Measurements from ENCODE around the gene PPP2R2B. TPM values are rescaled to one million over a fixed set of nuclear protein-coding genes. Genes with fewer than 3 reads are reported as not detected.

PPP2R2B gene
- total RNA-seq, 1 donor = not detected

- no peak overlapping the region for H3K27ac ChIP-seq (ENCODE audit: low read depth, low read length)
- no peaks in the 10 kb centered on the region for H3K79me2 ChIP-seq (ENCODE audit: insufficient read depth, low read length)
- H2AFZ ChIP-seq (ENCODE audit: low read length) = no peak overlapping the region
- H4K20me1 ChIP-seq (ENCODE audit: insufficient read depth, low read length) = no peaks in the 10 kb centered on the region
- H3K4me1 ChIP-seq (ENCODE audit: insufficient read depth, low read length) = no peaks in the 10 kb centered on the region
- H3K4me2 ChIP-seq (ENCODE audit: insufficient read depth, low read length) = no peak overlapping the region
- no peak for TF ChIP-seq CTCF (IDR thresholded peaks at IDR 0.05; ENCODE audit: extremely low read depth, low read depth, low read length)
- no peaks in the 10 kb centered on the region for H3K27me3 ChIP-seq (ENCODE audit: insufficient read depth, low read length)
- no peaks in the 10 kb centered on the region for H3K9me3 ChIP-seq (ENCODE audit: low read depth, low read length)
- DNase-seq (ENCODE audit: insufficient read length, low spot score, missing footprints) = no peak
- no peak overlapping the region for H3K4me3 ChIP-seq (ENCODE audit: insufficient read depth, low read length)
- H3K36me3 ChIP-seq (ENCODE audit: insufficient read depth, low read length) = no peaks in the 10 kb centered on the region
These were observed 45.4 kb downstream of the PPP2R2B start for GRCh38 chr5:146832985-146833732.

DNA sequence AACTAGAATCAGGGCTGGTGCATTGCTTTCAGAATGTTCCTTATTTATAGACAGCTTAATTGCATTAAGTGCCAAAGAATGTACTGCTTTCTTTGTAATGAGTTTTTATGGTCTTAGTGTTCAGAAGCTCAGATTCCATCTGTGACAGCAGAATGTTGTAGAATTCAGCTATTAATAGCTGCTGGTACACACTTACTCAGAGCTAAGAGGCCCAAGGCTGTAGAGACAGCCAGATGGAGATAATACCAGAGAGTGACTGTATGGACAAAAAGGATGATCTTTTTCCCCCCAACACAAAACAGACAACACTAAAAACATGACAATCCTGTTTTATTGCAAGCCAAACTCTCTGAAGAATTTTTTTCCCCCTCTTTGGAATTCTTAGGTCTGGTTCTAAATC lies 50.2 kb downstream of the PPP2R2B start:
- Histone ChIP-seq H3K4me2 (ENCODE audit: insufficient read depth, low read length) (no peak overlapping the region), H3K4me3 (ENCODE audit: insufficient read depth, low read length) (no peak overlapping the region), H3K27me3 (ENCODE audit: insufficient read depth, low read length) (no peaks in the 10 kb centered on the region), H3K79me2 (ENCODE audit: insufficient read depth, low read length) (no peaks in the 10 kb centered on the region), H3K27ac (ENCODE audit: low read depth, low read length) (no peak overlapping the region), H2AFZ (ENCODE audit: low read length) (no peak overlapping the region), H3K9me3 (ENCODE audit: low read depth, low read length) (no peaks in the 10 kb centered on the region), H3K4me1 (ENCODE audit: insufficient read depth, low read length) (no peaks in the 10 kb centered on the region), H3K36me3 (ENCODE audit: insufficient read depth, low read length) (no peaks in the 10 kb centered on the region), H4K20me1 (ENCODE audit: insufficient read depth, low read length) (no peaks in the 10 kb centered on the region)
- TF ChIP-seq CTCF (IDR thresholded peaks at IDR 0.05; ENCODE audit: extremely low read depth, low read depth, low read length) = no peak
- no peak for DNase-seq (ENCODE audit: insufficient read length, low spot score, missing footprints)

DNA sequence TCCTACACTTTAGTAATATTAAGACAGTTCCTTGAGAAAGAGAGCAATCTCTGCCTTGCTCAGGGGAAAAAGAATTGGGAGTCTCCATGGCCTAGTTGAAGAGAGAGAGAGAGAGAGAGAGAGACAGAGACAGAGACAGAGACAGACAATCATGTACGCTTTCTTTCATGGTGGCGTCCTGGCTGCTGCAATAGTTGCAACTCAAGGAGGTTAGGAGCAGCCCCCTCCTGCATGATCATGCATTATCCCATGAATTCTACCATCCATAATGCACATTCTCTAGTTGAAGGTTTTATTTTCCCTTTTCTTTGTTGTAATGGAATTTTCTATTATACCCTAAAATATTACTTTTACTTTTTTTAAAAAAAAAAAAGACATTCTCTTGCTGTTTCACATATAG lies 50.7 kb downstream of the PPP2R2B start:
- Histone ChIP-seq H3K79me2 (ENCODE audit: insufficient read depth, low read length) (no peaks in the 10 kb centered on the region), H3K4me1 (ENCODE audit: insufficient read depth, low read length) (no peaks in the 10 kb centered on the region), H4K20me1 (ENCODE audit: insufficient read depth, low read length) (no peaks in the 10 kb centered on the region), H3K4me3 (ENCODE audit: insufficient read depth, low read length) (no peak overlapping the region), H3K27me3 (ENCODE audit: insufficient read depth, low read length) (no peaks in the 10 kb centered on the region), H2AFZ (ENCODE audit: low read length) (no peak overlapping the region), H3K9me3 (ENCODE audit: low read depth, low read length) (no peaks in the 10 kb centered on the region), H3K27ac (ENCODE audit: low read depth, low read length) (no peak overlapping the region), H3K4me2 (ENCODE audit: insufficient read depth, low read length) (no peak overlapping the region), H3K36me3 (ENCODE audit: insufficient read depth, low read length) (no peaks in the 10 kb centered on the region)
- DNase-seq (ENCODE audit: insufficient read length, low spot score, missing footprints) = no peak
- no peak for TF ChIP-seq CTCF (IDR thresholded peaks at IDR 0.05; ENCODE audit: extremely low read depth, low read depth, low read length)

- H3K36me3 ChIP-seq (ENCODE audit: insufficient read depth, low read length) = no peaks in the 10 kb centered on the region
- H3K4me3 ChIP-seq (ENCODE audit: insufficient read depth, low read length) = no peak overlapping the region
- DNase-seq (ENCODE audit: insufficient read length, low spot score, missing footprints) = no peak
- no peaks in the 10 kb centered on the region for H4K20me1 ChIP-seq (ENCODE audit: insufficient read depth, low read length)
- no peaks in the 10 kb centered on the region for H3K27me3 ChIP-seq (ENCODE audit: insufficient read depth, low read length)
- H3K27ac ChIP-seq (ENCODE audit: low read depth, low read length) = no peak overlapping the region
- no peak for TF ChIP-seq CTCF (IDR thresholded peaks at IDR 0.05; ENCODE audit: extremely low read depth, low read depth, low read length)
- H2AFZ ChIP-seq (ENCODE audit: low read length) = no peak overlapping the region
- H3K4me1 ChIP-seq (ENCODE audit: insufficient read depth, low read length) = no peaks in the 10 kb centered on the region
- H3K9me3 ChIP-seq (ENCODE audit: low read depth, low read length) = no peaks in the 10 kb centered on the region
- H3K79me2 ChIP-seq (ENCODE audit: insufficient read depth, low read length) = no peaks in the 10 kb centered on the region
- H3K4me2 ChIP-seq (ENCODE audit: insufficient read depth, low read length) = no peak overlapping the region
These were observed 53.5 kb downstream of the PPP2R2B start for GRCh38 chr5:146825033-146825432.

All from osteoblast (primary cell).